Retinal pigment epithelial cell (primary cell): ENCODE measurements around the gene ANKMY1.

Source experiments
- DNase-seq: peaks from one replicate; pipeline ENCODE4 v3.0.0-alpha.2; 2010; ENCODE audit warnings: low read depth
- H3K4me3 ChIP-seq: 2 replicates; pipeline ENCODE4 v1.5.1; 2011; ENCODE audit warnings: mild to moderate bottlenecking, low read length, control low read depth, moderate library complexity
- CTCF ChIP-seq: conservative IDR thresholded peaks from 2 replicates; pipeline ENCODE4 v1.5.1; 2011; ENCODE audit warnings: low read depth, low read length, control low read depth, inconsistent platforms

The ANKMY1 gene

GRCh38 chr2:240576036-240576435, 18.2 kb upstream of the ANKMY1 start:
- no peak overlapping the region for H3K4me3 ChIP-seq
- no peak for TF ChIP-seq CTCF
- no peak for DNase-seq

- TF ChIP-seq CTCF, result no peak
- no peak overlapping the region for H3K4me3 ChIP-seq
- DNase-seq, result no peak
Observed at GRCh38 chr2:240575101-240575965, 17.5 kb upstream of the ANKMY1 start.

GRCh38 chr2:240574386-240575100, 16.8 kb upstream of the ANKMY1 start:
- no peak for DNase-seq
- TF ChIP-seq CTCF, result no peak
- H3K4me3 ChIP-seq, result no peak overlapping the region

GRCh38 chr2:240573516-240574385, 16.0 kb upstream of the ANKMY1 start:
- TF ChIP-seq CTCF, result no peak
- no peak for DNase-seq
- no peak overlapping the region for H3K4me3 ChIP-seq

GRCh38 chr2:240573071-240573515, 15.3 kb upstream of the ANKMY1 start:
- DNase-seq, result no peak
- H3K4me3 ChIP-seq, result no peak overlapping the region
- no peak for TF ChIP-seq CTCF

- DNase-seq, result no peak
- TF ChIP-seq CTCF, result no peak
- no peak overlapping the region for H3K4me3 ChIP-seq
Observed at GRCh38 chr2:240572141-240573031, 14.6 kb upstream of the ANKMY1 start.
